SK-N-SH treated with all-trans-retinoic acid at 6 μM for 48 hours (cell line): ENCODE results near the gene DGKE.

Experiments
- GLIS3 ChIP-seq: fragments of 250-450 bp; sonication (Bioruptor Pico); IDR thresholded peaks from 2 replicates; pipeline ENCODE4 v1.5.0; 2020; ENCODE audit warnings: mild to moderate bottlenecking, moderate library complexity
- PPARA ChIP-seq: fragments of 250-450 bp; sonication (Bioruptor Pico); IDR thresholded peaks from 2 replicates; pipeline ENCODE4 v1.5.0; 2020; ENCODE audit warnings: mild to moderate bottlenecking, borderline replicate concordance
- TCF4 ChIP-seq: fragments of 250-450 bp; sonication (Bioruptor Pico); IDR thresholded peaks from 2 replicates; pipeline ENCODE4 v1.8.0; 2021; ENCODE audit warnings: mild to moderate bottlenecking, moderate library complexity, borderline replicate concordance
- ZC3H10 ChIP-seq: fragments of 250-450 bp; sonication (Bioruptor Pico); IDR thresholded peaks from 2 replicates; pipeline ENCODE4 v1.5.1; 2021; ENCODE audit warnings: mild to moderate bottlenecking, moderate library complexity
- ZFP3 ChIP-seq: fragments of 250-450 bp; sonication (Bioruptor Pico); IDR thresholded peaks from 2 replicates; pipeline ENCODE4 v1.5.0; 2020; ENCODE audit warnings: mild to moderate bottlenecking, moderate library complexity
- ZNF70 ChIP-seq: fragments of 450-650 bp; formaldehyde crosslinking; IDR thresholded peaks from 2 replicates; pipeline ENCODE4 v1.5.0; 2020; ENCODE audit warnings: mild to moderate bottlenecking, moderate library complexity
- ZNF8 ChIP-seq: fragments of 450-650 bp; formaldehyde crosslinking; IDR thresholded peaks from 2 replicates; pipeline ENCODE4 v1.5.0; 2020; ENCODE audit warnings: mild to moderate bottlenecking, moderate library complexity
- TF ChIP-seq, protein P1 (sequence below): fragments of 250-450 bp; sonication (Bioruptor Pico); IDR thresholded peaks from 2 replicates; pipeline ENCODE4 v1.8.0; 2020; ENCODE audit warnings: mild to moderate bottlenecking, moderate library complexity, borderline replicate concordance
- TF ChIP-seq, protein P2 (sequence below): fragments of 250-450 bp; sonication (Bioruptor Pico); IDR thresholded peaks from 2 replicates; pipeline ENCODE4 v1.5.1; 2020; ENCODE audit warnings: low read depth, mild to moderate bottlenecking, moderate library complexity

DNA sequence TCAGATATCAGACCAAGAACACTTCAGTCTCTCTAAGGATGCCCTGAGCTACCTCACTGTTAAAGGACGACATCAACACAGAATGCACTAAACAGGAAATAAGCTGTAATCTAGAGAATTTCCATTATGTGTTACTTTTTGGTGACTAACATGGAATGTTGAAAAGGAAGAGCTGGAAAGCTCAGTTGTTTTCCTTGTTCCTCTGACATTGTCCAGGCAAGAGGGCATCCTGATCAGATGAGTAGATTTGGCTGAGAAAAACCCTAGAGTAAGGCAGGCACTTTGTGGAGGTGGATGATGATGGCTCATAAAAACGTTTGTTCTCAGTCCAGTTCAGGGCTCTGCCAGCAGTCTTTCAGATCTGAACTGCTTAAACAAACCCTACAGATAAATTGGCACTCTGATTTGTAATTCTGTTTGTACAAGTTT is 34.0 kb downstream of the DGKE start:
- TF ChIP-seq, protein P1, sequence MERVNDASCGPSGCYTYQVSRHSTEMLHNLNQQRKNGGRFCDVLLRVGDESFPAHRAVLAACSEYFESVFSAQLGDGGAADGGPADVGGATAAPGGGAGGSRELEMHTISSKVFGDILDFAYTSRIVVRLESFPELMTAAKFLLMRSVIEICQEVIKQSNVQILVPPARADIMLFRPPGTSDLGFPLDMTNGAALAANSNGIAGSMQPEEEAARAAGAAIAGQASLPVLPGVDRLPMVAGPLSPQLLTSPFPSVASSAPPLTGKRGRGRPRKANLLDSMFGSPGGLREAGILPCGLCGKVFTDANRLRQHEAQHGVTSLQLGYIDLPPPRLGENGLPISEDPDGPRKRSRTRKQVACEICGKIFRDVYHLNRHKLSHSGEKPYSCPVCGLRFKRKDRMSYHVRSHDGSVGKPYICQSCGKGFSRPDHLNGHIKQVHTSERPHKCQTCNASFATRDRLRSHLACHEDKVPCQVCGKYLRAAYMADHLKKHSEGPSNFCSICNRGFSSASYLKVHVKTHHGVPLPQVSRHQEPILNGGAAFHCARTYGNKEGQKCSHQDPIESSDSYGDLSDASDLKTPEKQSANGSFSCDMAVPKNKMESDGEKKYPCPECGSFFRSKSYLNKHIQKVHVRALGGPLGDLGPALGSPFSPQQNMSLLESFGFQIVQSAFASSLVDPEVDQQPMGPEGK (CRISPR knock-in tag): no peak
- no peak for TF ChIP-seq GLIS3 (CRISPR knock-in tag)
- TF ChIP-seq ZNF70 (CRISPR knock-in tag): peak; percentile 95
- no peak for TF ChIP-seq ZNF8 (CRISPR knock-in tag)
- no peak for TF ChIP-seq ZC3H10 (CRISPR knock-in tag)
- TF ChIP-seq TCF4 (CRISPR knock-in tag): 0 out of 2 replicates have a peak, but pooled peaks have one; percentile 31
- no peak for TF ChIP-seq PPARA (CRISPR knock-in tag)
- TF ChIP-seq ZFP3: no peak
- TF ChIP-seq, protein P2, sequence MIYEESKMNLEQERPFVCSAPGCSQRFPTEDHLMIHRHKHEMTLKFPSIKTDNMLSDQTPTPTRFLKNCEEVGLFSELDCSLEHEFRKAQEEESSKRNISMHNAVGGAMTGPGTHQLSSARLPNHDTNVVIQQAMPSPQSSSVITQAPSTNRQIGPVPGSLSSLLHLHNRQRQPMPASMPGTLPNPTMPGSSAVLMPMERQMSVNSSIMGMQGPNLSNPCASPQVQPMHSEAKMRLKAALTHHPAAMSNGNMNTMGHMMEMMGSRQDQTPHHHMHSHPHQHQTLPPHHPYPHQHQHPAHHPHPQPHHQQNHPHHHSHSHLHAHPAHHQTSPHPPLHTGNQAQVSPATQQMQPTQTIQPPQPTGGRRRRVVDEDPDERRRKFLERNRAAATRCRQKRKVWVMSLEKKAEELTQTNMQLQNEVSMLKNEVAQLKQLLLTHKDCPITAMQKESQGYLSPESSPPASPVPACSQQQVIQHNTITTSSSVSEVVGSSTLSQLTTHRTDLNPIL (CRISPR knock-in tag): no peak
